Small intestine (tissue), 7 donors: ENCODE data around the gene KERA. TPM values are rescaled to one million over a fixed set of nuclear protein-coding genes. Genes with fewer than 3 reads are reported as not detected.

Source experiments
- DNase-seq, 2 donors: peaks; one replicate each; pipeline versions ENCODE4 v3.0.0 to v3.0.0-alpha.2; 2013
- FAIRE-seq: peaks from 2 replicates; lab custom pipeline; 2012; peaks lifted over from hg19 to GRCh38; lab: Jason Lieb, UNC
- H3K27ac ChIP-seq, 3 donors: one replicate each; pipeline ENCODE4 v1.5.1; 2013; ENCODE audit warnings: low read length in 2 of 3, mild to moderate bottlenecking in 2 of 3, control low read depth in 1 of 3, inconsistent platforms in 1 of 3, low read depth in 1 of 3, moderate library complexity in 1 of 3
- H3K27me3 ChIP-seq, 3 donors: one replicate each; pipeline ENCODE4 v1.6.1; 2013; ENCODE audit warnings: low read length in 3 of 3, inconsistent platforms in 1 of 3; ENCODE audit not compliant: control insufficient read depth in 3 of 3, insufficient read depth in 3 of 3
- H3K36me3 ChIP-seq, 3 donors: one replicate each; pipeline ENCODE4 v1.6.1; 2013; ENCODE audit warnings: low read length in 3 of 3, inconsistent platforms in 1 of 3, low read depth in 1 of 3, mild to moderate bottlenecking in 1 of 3, moderate library complexity in 1 of 3; ENCODE audit not compliant: control insufficient read depth in 3 of 3, insufficient read depth in 2 of 3
- H3K4me1 ChIP-seq, 3 donors: one replicate each; pipeline ENCODE4 v1.6.1; 2013; ENCODE audit warnings: low read length in 2 of 3, inconsistent platforms in 1 of 3, low read depth in 1 of 3, mild to moderate bottlenecking in 1 of 3, moderate library complexity in 1 of 3; ENCODE audit not compliant: control insufficient read depth in 3 of 3, insufficient read depth in 2 of 3
- H3K4me3 ChIP-seq, 3 donors: one replicate each; pipeline ENCODE4 v1.5.1; 2013; ENCODE audit warnings: low read length in 3 of 3, control low read depth in 1 of 3, inconsistent platforms in 1 of 3, low read depth in 1 of 3, mild to moderate bottlenecking in 1 of 3, moderate library complexity in 1 of 3
- H3K9me3 ChIP-seq, 2 donors: one replicate each; pipeline ENCODE4 v1.6.1; 2013; ENCODE audit warnings: low read depth in 1 of 2, low read length in 1 of 2; ENCODE audit not compliant: control insufficient read depth in 2 of 2, insufficient read depth in 1 of 2
- WGBS, 3 donors: extraction: QIAGEN DNeasy Blood & Tissue Kit; methylation state at CpG; one replicate each; pipeline ENCODE4 v1.1.7; 2013; 5-methylcytosine and 5-hydroxymethylcytosine counted together
- polyA plus RNA-seq, 4 donors: library from polyadenylated mRNA; stranded (reverse) in 3 of 4; unstranded in 1 of 4; fragments of 200-250 nt in 3 of 4; fragments of 120-200 nt in 1 of 4; gene quantifications; one replicate each; pipeline versions ENCODE4 v1.2.1 to v1.2.3, GENCODE V29; 2013
- donor health status: healthy with polysubstance abuse.
- donor health status: control.
- donor health status: control.
- donor health status: Bipolar disorder and iron deficiency.
- donor health status: healthy.

KERA gene
- polyA plus RNA-seq, 4 donors: 0.03 to 0.10 TPM; not detected in 2

- DNase-seq: no peak
- no peaks in the 10 kb centered on the region for H3K9me3 ChIP-seq
- no peak for FAIRE-seq
- H3K4me1 ChIP-seq: no peaks in the 10 kb centered on the region
- no peaks in the 10 kb centered on the region for H3K27me3 ChIP-seq
- WGBS, 3 donors: 69 to 85% (median 76%) methylated on average over 3 of the region's 3 CpGs
- no peaks in the 10 kb centered on the region for H3K36me3 ChIP-seq
- H3K27ac ChIP-seq: no peak overlapping the region
- H3K4me3 ChIP-seq: no peak overlapping the region
These were observed 6.8 kb upstream of the KERA start for GRCh38 chr12:91064640-91065039.

DNA sequence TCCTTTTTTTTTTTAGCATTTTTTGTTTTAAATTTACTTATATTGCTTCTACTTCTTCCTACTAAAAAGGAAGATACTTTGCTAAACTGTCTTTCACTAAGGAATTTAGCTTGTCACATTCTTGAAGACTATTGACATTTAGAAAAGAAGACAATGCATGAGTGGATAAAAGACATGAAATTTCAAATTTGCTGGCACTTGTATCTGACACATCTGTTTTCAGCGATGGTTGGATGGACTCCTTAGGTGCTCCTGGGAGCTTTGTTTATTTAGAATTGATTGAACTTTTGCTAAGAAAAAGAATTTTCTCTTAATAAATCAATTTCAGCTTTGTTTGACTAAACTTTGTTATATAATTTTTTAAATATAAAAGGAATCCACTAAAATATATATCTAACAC, 3.3 kb upstream of the KERA start:
- FAIRE-seq (no peak), DNase-seq (no peak)
- H3K4me3 ChIP-seq: no peak overlapping the region
- H3K4me1 ChIP-seq: no peaks in the 10 kb centered on the region
- WGBS, 3 donors: 86 to 93% (median 86%) methylated on average over 1 of the region's 1 CpG
- no peaks in the 10 kb centered on the region for H3K27me3 ChIP-seq
- no peaks in the 10 kb centered on the region for H3K36me3 ChIP-seq
- H3K27ac ChIP-seq: no peak overlapping the region
- H3K9me3 ChIP-seq: no peaks in the 10 kb centered on the region

DNA sequence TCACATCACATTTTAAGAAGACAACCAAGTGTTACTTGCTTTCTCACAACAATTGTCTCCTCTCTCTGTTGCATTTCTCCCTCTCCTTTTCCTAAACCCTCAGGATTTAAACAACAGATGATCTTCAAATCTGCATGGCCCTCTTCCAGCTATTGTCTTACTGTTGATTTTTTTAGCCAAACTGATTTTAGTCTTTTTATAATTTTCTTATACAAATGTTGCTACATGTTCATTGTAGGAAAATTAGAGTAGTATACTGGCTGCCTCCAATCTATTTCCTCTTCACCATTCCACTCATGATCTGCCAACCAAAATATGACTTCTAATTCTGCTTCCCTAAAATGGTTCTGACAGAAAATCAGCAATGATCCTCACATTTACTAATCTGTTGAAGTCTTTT, 1.4 kb upstream of the KERA start:
- Histone ChIP-seq H3K36me3 (no peaks in the 10 kb centered on the region), H3K4me3 (no peak overlapping the region), H3K9me3 (no peaks in the 10 kb centered on the region), H3K27ac (no peak overlapping the region), H3K27me3 (no peaks in the 10 kb centered on the region), H3K4me1 (no peaks in the 10 kb centered on the region)
- no peak for FAIRE-seq
- no peak for DNase-seq

DNA sequence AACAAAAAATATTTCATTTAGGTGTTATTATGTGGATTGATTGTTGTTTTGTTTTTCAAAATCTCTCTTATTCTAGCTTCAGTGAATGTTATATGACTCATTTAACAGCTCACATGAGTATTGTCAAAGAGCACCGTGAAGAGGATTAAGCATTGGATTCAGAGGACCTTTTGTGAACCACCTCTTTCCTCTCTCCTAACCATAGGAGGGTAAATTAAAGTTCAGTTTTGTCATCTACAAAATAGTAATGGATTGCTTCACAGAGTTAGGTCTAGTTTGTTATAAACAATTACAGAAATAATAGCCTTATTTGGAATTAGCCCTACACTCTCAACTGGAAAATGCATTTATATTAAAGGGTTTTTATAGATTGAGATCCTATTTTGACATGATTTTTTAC, 962 bp upstream of the KERA start:
- no peak for DNase-seq
- no peak for FAIRE-seq

GRCh38 chr12:91056488-91056887, 1.3 kb downstream of the KERA start:
- Histone ChIP-seq H3K27me3 (peaks cover 0 to 2% (median 0%) of the 10 kb centered on the region in 3 donors), H3K27ac (no peak overlapping the region), H3K9me3 (no peaks in the 10 kb centered on the region), H3K4me3 (no peak overlapping the region), H3K36me3 (no peaks in the 10 kb centered on the region), H3K4me1 (no peaks in the 10 kb centered on the region)
- 87 to 93% (median 90%) methylated on average over 2 of the region's 2 CpGs for WGBS, 3 donors
- FAIRE-seq: no peak
- DNase-seq: no peak

More for the DNA sequence above, 962 bp upstream of the KERA start:
- WGBS, 3 donors: 63 to 76% (median 69%) methylated on average over 1 of the region's 1 CpG
- Histone ChIP-seq H3K27ac (no peak overlapping the region), H3K4me1 (no peaks in the 10 kb centered on the region), H3K27me3 (no peaks in the 10 kb centered on the region), H3K4me3 (no peak overlapping the region), H3K9me3 (no peaks in the 10 kb centered on the region), H3K36me3 (no peaks in the 10 kb centered on the region)

- no peak for FAIRE-seq
- WGBS, 3 donors: 49 to 69% (median 56%) methylated on average over 1 of the region's 1 CpG
- Histone ChIP-seq H3K27ac (no peak overlapping the region), H3K9me3 (no peaks in the 10 kb centered on the region), H3K27me3 (peaks cover 0 to 2% (median 0%) of the 10 kb centered on the region in 3 donors), H3K36me3 (no peaks in the 10 kb centered on the region), H3K4me3 (no peak overlapping the region), H3K4me1 (no peaks in the 10 kb centered on the region)
- DNase-seq: no peak
These were observed 1.8 kb downstream of the KERA start for GRCh38 chr12:91055976-91056375.

DNA sequence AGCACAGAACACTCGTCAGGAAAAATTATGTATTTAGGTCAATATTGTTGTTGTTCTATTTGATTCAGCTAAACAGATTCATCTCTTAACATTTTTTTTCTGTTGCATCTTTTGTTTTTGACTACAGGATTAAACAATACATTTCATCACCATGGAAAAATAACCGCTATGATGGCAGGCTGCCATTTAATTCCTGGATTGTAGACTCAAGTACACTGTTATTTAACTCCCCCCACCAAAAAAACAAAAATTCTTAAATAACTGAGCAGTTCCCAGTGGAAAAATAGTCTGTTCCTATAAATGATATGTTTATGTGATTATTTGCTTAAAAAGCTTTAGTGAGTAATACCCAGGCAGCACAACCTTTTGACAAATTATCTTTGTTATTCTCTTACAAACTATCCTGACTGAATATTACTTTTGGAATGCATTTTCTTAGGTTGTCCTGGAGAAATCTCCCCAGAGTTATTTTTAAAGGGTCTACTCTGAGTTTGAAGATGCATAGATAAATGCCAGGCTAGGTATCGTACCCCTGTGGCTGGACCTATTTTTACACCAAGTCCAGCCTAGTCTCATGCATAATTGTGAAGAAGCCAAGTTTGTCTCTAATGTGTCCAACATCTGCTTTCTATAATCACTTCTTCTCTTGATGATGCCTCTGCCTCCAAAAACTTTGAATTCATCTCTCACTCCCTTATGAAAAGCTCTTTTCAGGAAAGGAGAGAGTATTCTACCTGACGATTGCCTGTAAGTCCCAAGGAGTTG, 3.7 kb downstream of the KERA start:
- FAIRE-seq (no peak), DNase-seq (peak in 1 of 2 donors; percentile 16)
- peak overlapping the region in 1 of 3 donors; percentile 32 for H3K27ac ChIP-seq
- H3K27me3 ChIP-seq: peaks cover 0 to 2% (median 0%) of the 10 kb centered on the region in 3 donors
- no peaks in the 10 kb centered on the region for H3K9me3 ChIP-seq
- H3K36me3 ChIP-seq: no peaks in the 10 kb centered on the region
- no peaks in the 10 kb centered on the region for H3K4me1 ChIP-seq
- WGBS, 3 donors: 67 to 77% (median 74%) methylated on average over 4 of the region's 4 CpGs
- no peak overlapping the region for H3K4me3 ChIP-seq

- no peak overlapping the region for H3K27ac ChIP-seq
- H3K27me3 ChIP-seq: peaks cover 0 to 2% (median 0%) of the 10 kb centered on the region in 3 donors
- no peaks in the 10 kb centered on the region for H3K9me3 ChIP-seq
- DNase-seq (no peak), FAIRE-seq (no peak)
- no peaks in the 10 kb centered on the region for H3K4me1 ChIP-seq
- no peaks in the 10 kb centered on the region for H3K36me3 ChIP-seq
- H3K4me3 ChIP-seq: no peak overlapping the region
These were observed 5.8 kb downstream of the KERA start for GRCh38 chr12:91052026-91052425.

DNA sequence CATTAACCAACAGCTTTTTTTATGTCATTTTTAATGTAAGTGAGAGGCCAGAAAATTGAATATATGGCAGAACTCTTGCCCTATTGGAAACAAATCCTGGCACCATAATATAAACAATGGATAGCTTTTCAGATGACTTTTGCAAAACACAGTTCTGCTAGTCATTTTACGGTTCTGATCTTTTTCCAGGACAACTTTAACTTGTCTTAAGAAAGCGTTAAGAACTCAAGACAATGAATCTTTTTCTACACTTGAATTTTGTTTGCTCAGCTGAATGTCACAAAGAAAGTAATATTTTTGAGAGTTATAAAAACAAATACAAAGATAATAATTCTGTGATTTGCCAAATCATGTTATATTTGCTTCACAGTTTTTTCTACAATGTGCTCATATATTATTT, 13.2 kb downstream of the KERA start:
- WGBS, 3 donors: 83 to 90% (median 87%) methylated on average over 2 of the region's 2 CpGs
- H3K27ac ChIP-seq: no peak overlapping the region
- H3K4me1 ChIP-seq: no peaks in the 10 kb centered on the region
- H3K9me3 ChIP-seq: no peaks in the 10 kb centered on the region
- no peak overlapping the region for H3K4me3 ChIP-seq
- no peak for FAIRE-seq
- H3K27me3 ChIP-seq: no peaks in the 10 kb centered on the region
- no peaks in the 10 kb centered on the region for H3K36me3 ChIP-seq
- no peak for DNase-seq
